Measurements from ENCODE around the gene CLDN9. TPM values are rescaled to one million over a fixed set of nuclear protein-coding genes. Genes with fewer than 3 reads are reported as not detected.

Gene CLDN9
- total and polyA plus RNA-seq, 9 of the 15 experiments (the other 6 are each of a cell fraction or from before 2014, with no cell fraction given) = 0.12 to 0.44 (median 0.22) TPM; not detected in 4

DNA sequence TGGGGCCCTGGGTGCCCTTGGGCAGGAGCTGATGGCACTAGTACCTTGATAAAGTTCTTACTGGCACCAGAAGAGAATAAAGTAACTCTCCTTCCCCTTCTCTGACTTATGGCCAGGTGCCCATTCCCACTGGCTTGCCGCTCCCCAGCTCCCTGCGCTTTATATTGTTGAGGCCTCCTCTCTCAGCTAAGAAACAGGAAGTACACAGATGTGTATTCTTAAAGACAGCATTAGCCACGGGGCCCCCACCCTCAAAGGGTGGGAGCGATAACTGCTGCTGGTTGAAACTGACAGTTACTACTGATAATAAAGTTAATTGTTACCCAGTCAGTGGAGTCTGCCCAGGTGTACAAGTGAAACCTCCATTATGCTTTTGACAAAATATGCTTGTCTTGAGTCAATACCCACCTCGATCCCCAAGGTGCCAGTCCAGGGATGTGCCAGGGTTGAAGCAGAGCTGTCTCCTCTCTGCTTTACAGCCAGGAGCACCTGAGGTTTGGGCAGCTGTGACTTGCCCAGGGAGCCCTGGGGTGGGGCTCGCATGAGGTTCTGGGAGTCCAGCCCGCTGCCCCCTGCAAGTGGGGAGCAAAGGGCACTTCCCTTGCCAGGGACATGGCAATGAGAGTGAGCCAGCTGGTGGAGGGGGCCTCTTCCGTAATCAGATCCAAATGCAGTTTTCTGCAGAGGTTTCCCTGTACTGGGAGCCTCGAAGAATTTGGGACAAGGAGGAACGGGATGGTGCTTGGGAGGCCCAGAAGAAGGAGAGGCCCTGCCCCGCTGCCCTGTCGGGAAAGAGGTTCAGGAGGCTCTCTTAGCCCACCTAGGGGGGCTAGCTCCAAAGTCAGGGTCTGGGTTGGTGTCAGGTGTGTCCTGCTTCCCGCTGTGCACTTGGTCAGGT is 5.4 kb upstream of the CLDN9 start (continued):
- TF ChIP-seq, protein P1, sequence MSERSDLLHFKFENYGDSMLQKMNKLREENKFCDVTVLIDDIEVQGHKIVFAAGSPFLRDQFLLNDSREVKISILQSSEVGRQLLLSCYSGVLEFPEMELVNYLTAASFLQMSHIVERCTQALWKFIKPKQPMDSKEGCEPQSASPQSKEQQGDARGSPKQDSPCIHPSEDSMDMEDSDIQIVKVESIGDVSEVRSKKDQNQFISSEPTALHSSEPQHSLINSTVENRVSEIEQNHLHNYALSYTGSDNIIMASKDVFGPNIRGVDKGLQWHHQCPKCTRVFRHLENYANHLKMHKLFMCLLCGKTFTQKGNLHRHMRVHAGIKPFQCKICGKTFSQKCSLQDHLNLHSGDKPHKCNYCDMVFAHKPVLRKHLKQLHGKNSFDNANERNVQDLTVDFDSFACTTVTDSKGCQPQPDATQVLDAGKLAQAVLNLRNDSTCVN (CRISPR knock-in tag; IDR thresholded peaks at IDR 0.05) = no peak
- TF ChIP-seq MAZ (CRISPR knock-in tag; conservative IDR thresholded peaks at IDR 0.05 in 1 of 2, IDR thresholded peaks at IDR 0.05 in 1 of 2) (peak; percentile 37 to 86; a peak in 3 of 4 replicates), ZNF3 (CRISPR knock-in tag; IDR thresholded peaks at IDR 0.05) (no peak), SPI1 (IDR thresholded peaks at IDR 0.05; ENCODE audit: borderline replicate concordance, low read depth, low read length) (peak; percentile 80), ZNF445 (CRISPR knock-in tag; IDR thresholded peaks at IDR 0.05; ENCODE audit: low read depth) (no peak), HMG20A (CRISPR knock-in tag; conservative IDR thresholded peaks at IDR 0.05) (no peak), YY1 (IDR thresholded peaks at IDR 0.05; ENCODE audit: borderline replicate concordance in 1 of 3, control insufficient read depth in 1 of 3, extremely low read depth in 1 of 3, insufficient read depth in 3 of 3, insufficient read length in 1 of 3, insufficient replicate concordance in 2 of 3, low read depth in 1 of 3, low read length in 2 of 3) (no peak), CSDE1 (IDR thresholded peaks at IDR 0.05) (no peak), KDM1A (IDR thresholded peaks at IDR 0.05) (no peak), ZNF407 (IDR thresholded peaks at IDR 0.05; ENCODE audit: low read depth) (no peak), SAP30 (IDR thresholded peaks at IDR 0.05; ENCODE audit: borderline replicate concordance, insufficient read depth, low read depth, low read length, poor library complexity, severe bottlenecking) (no peak), ZNF274 (IDR thresholded peaks at IDR 0.05; ENCODE audit: borderline replicate concordance, low read depth, low read length) (no peak), TFAM (CRISPR knock-in tag; conservative IDR thresholded peaks at IDR 0.05) (no peak), RAD51 (IDR thresholded peaks at IDR 0.05; ENCODE audit: borderline replicate concordance, low read depth) (no peak), ZNF197 (CRISPR knock-in tag; IDR thresholded peaks at IDR 0.05; ENCODE audit: low read depth) (no peak)
- TF ChIP-seq, protein P2, sequence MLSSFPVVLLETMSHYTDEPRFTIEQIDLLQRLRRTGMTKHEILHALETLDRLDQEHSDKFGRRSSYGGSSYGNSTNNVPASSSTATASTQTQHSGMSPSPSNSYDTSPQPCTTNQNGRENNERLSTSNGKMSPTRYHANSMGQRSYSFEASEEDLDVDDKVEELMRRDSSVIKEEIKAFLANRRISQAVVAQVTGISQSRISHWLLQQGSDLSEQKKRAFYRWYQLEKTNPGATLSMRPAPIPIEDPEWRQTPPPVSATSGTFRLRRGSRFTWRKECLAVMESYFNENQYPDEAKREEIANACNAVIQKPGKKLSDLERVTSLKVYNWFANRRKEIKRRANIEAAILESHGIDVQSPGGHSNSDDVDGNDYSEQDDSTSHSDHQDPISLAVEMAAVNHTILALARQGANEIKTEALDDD (IDR thresholded peaks at IDR 0.05) = peak; percentile 94
